Measurements from ENCODE around the gene SLC35F4.

DNA sequence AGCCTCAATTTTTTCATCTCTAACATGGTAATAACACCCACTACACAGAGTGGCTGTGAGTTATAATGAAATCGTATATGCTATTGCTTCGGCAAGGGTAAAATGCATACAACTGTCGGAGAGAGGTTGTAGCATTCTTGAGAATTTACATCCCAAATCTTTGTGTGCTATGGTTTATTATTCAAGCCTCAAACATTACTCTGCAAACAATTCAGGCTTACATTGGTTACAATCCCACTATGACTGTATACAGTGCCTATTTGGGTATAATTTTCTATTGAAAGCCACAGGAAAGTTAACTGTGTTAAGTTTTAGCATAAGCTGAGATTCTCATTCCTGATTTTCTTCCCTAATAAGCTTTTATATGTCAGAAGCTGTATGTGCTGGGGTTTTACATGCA, 20.6 kb downstream of the SLC35F4 start:
- TF ChIP-seq CTCF (IDR thresholded peaks at IDR 0.05; ENCODE audit: low read length) (no peak), EZH2 (optimal IDR thresholded peaks at IDR 0.05; ENCODE audit: low read depth, low read length) (no peak), EZH2phosphoT487 (IDR thresholded peaks at IDR 0.05; ENCODE audit: low read length) (no peak)

Measured in MM.1S (cell line).